ENCODE data around the gene NOTCH1. TPM values are rescaled to one million over a fixed set of nuclear protein-coding genes. Genes with fewer than 3 reads are reported as not detected.
A peak's percentile ranks its signal among the peaks of the same experiment; 100 is the strongest.

Gene NOTCH1
- total and polyA plus RNA-seq, 5 donors = 10.8 to 31.9 (median 27.8) TPM

GRCh38 chr9:136519263-136520052 is 26.4 kb downstream of the NOTCH1 start:
- 90% methylated on average over 32 of the region's 32 CpGs for WGBS
- H3K27me3 ChIP-seq (ENCODE audit: control insufficient read depth, insufficient read depth) = no peaks in the 10 kb centered on the region
- intact Hi-C loops (cut with DNase I) = no loop called here
- H3K4me3 ChIP-seq (ENCODE audit: low read length) = no peak overlapping the region
- DNase-seq = no peak
- no peak for ATAC-seq
- no peak overlapping the region for H3K27ac ChIP-seq (ENCODE audit: low read length)
- no peaks in the 10 kb centered on the region for H3K9me3 ChIP-seq (ENCODE audit: control insufficient read depth, low read length)
- no peaks in the 10 kb centered on the region for H3K4me1 ChIP-seq (ENCODE audit: control insufficient read depth, insufficient read depth, low read length)

- Histone ChIP-seq H3K27ac (ENCODE audit: low read length) (no peak overlapping the region), H3K4me3 (ENCODE audit: low read length) (no peak overlapping the region), H3K9me3 (ENCODE audit: control insufficient read depth, low read length) (no peaks in the 10 kb centered on the region), H3K27me3 (ENCODE audit: control insufficient read depth, insufficient read depth) (no peaks in the 10 kb centered on the region), H3K4me1 (ENCODE audit: control insufficient read depth, insufficient read depth, low read length) (no peaks in the 10 kb centered on the region)
- 86% methylated on average over 18 of the region's 18 CpGs for WGBS
- ATAC-seq (no peak), DNase-seq (peak in 1 of 3 donors; percentile 60)
- intact Hi-C loops (cut with DNase I) = no loop called here
These were observed 27.2 kb downstream of the NOTCH1 start for GRCh38 chr9:136518623-136519022.

GRCh38 chr9:136517950-136518349 is 27.9 kb downstream of the NOTCH1 start:
- Histone ChIP-seq H3K27ac (ENCODE audit: low read length) (no peak overlapping the region), H3K27me3 (ENCODE audit: control insufficient read depth, insufficient read depth) (no peaks in the 10 kb centered on the region), H3K9me3 (ENCODE audit: control insufficient read depth, low read length) (no peaks in the 10 kb centered on the region), H3K4me3 (ENCODE audit: low read length) (no peak overlapping the region), H3K4me1 (ENCODE audit: control insufficient read depth, insufficient read depth, low read length) (no peaks in the 10 kb centered on the region)
- DNase-seq (peak in 1 of 3 donors; percentile 61), ATAC-seq (no peak)
- intact Hi-C loops (cut with DNase I) = no loop called here
- WGBS = 86% methylated on average over 17 of the region's 17 CpGs

GRCh38 chr9:136517012-136517743 is 28.7 kb downstream of the NOTCH1 start:
- 87% methylated on average over 37 of the region's 37 CpGs for WGBS
- H3K27ac ChIP-seq (ENCODE audit: low read length) = no peak overlapping the region
- no peaks in the 10 kb centered on the region for H3K27me3 ChIP-seq (ENCODE audit: control insufficient read depth, insufficient read depth)
- intact Hi-C loops (cut with DNase I) = no loop called here
- no peak overlapping the region for H3K4me3 ChIP-seq (ENCODE audit: low read length)
- DNase-seq (no peak), ATAC-seq (no peak)
- no peaks in the 10 kb centered on the region for H3K4me1 ChIP-seq (ENCODE audit: control insufficient read depth, insufficient read depth, low read length)
- no peaks in the 10 kb centered on the region for H3K9me3 ChIP-seq (ENCODE audit: control insufficient read depth, low read length)

DNA sequence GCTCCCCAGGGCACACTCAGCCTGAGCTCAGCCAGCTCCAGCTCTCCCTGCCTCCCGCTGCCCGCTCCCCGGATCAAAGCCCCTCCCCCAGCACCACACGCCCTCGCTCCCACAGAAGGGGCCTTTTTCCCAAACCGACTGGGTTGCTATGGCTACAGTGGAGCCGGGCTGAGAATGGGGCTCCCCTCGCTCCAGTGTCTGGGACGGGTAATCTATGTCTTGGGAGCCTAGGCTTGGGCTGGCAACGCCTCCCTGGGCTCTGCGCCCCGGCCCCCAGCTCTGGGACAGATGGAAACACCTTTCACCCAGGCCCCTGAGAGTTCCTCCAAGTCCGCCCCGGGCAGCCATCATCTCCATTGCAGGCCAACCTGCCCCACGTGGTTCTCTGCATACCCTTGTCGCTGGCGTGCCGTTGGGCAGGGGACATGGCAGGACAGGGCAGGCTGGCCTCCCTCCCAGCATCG is 29.6 kb downstream of the NOTCH1 start:
- no peak overlapping the region for H3K4me3 ChIP-seq (ENCODE audit: low read length)
- intact Hi-C loops (cut with DNase I) = no loop called here
- 67% methylated on average over 19 of the region's 19 CpGs for WGBS
- no peaks in the 10 kb centered on the region for H3K27me3 ChIP-seq (ENCODE audit: control insufficient read depth, insufficient read depth)
- no peaks in the 10 kb centered on the region for H3K9me3 ChIP-seq (ENCODE audit: control insufficient read depth, low read length)
- no peaks in the 10 kb centered on the region for H3K4me1 ChIP-seq (ENCODE audit: control insufficient read depth, insufficient read depth, low read length)
- H3K27ac ChIP-seq (ENCODE audit: low read length) = no peak overlapping the region
- no peak for ATAC-seq
- DNase-seq = no peak

GRCh38 chr9:136515276-136515675 is 30.6 kb downstream of the NOTCH1 start:
- H3K4me1 ChIP-seq (ENCODE audit: control insufficient read depth, insufficient read depth, low read length) = no peaks in the 10 kb centered on the region
- no peak for ATAC-seq
- intact Hi-C loops (cut with DNase I) = no loop called here
- DNase-seq = no peak
- 95% methylated on average over 28 of the region's 28 CpGs for WGBS
- no peak overlapping the region for H3K4me3 ChIP-seq (ENCODE audit: low read length)
- H3K27me3 ChIP-seq (ENCODE audit: control insufficient read depth, insufficient read depth) = no peaks in the 10 kb centered on the region
- no peaks in the 10 kb centered on the region for H3K9me3 ChIP-seq (ENCODE audit: control insufficient read depth, low read length)
- no peak overlapping the region for H3K27ac ChIP-seq (ENCODE audit: low read length)

GRCh38 chr9:136514022-136514714 is 31.7 kb downstream of the NOTCH1 start:
- H3K27ac ChIP-seq (ENCODE audit: low read length) = no peak overlapping the region
- 86% methylated on average over 29 of the region's 29 CpGs for WGBS

DNA sequence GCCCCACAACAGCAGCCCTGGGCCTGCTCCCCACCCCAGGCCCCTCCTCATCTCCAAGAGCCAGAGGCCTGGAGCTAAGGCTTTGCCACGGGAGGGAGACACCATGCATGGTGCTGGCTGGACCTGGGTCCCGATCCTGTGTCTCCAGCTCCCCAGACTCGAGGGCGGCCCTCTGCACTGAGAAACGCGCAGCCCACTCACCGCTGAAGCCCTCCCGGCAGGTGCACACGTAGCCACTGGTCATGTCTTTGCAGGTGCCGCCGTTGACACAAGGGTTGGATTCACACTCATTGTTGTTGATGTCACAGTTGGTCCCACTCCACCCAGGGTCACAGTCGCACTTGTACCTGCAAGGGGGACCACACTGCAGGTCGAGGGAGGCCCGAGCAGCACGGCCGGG is 32.7 kb downstream of the NOTCH1 start:
- Histone ChIP-seq H3K27me3 (ENCODE audit: control insufficient read depth, insufficient read depth) (no peaks in the 10 kb centered on the region), H3K9me3 (ENCODE audit: control insufficient read depth, low read length) (no peaks in the 10 kb centered on the region), H3K4me3 (ENCODE audit: low read length) (no peak overlapping the region), H3K27ac (ENCODE audit: low read length) (no peak overlapping the region), H3K4me1 (ENCODE audit: control insufficient read depth, insufficient read depth, low read length) (no peaks in the 10 kb centered on the region)
- DNase-seq (no peak), ATAC-seq (no peak)
- WGBS = 95% methylated on average over 16 of the region's 16 CpGs
- intact Hi-C loops (cut with DNase I) = no loop called here

More at GRCh38 chr9:136514022-136514714, 31.7 kb downstream of the NOTCH1 start:
- no peaks in the 10 kb centered on the region for H3K4me1 ChIP-seq (ENCODE audit: control insufficient read depth, insufficient read depth, low read length)
- intact Hi-C loops (cut with DNase I) = no loop called here
- H3K27me3 ChIP-seq (ENCODE audit: control insufficient read depth, insufficient read depth) = no peaks in the 10 kb centered on the region
- no peaks in the 10 kb centered on the region for H3K9me3 ChIP-seq (ENCODE audit: control insufficient read depth, low read length)
- no peak overlapping the region for H3K4me3 ChIP-seq (ENCODE audit: low read length)
- ATAC-seq (no peak), DNase-seq (no peak)

DNA sequence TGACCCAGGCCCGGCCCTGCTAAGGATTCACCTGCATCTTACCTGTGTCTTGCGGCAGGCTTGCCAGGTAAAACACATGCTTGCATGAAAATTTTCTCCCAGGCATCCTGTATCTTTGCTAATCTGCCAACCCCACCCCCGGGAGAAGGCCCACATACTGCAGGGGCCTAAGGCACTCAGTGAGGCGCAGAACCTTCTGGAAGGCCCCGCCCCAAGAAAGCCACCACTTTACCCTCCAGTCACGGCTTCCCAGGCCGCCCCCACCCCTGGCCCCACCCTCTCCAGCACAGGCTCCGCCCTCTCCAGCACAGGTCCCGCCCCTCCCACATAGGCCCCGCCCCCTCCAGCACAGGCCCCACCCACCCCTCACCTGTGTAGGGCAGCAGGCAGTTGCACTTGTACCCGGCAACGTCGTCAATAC is 33.2 kb downstream of the NOTCH1 start:
- H3K4me3 ChIP-seq (ENCODE audit: low read length) = no peak overlapping the region
- 57% methylated on average over 13 of the region's 13 CpGs for WGBS
- ATAC-seq (peak; percentile 6 to 39), DNase-seq (peak in 2 of 3 donors; percentile 73 to 82)
- no peaks in the 10 kb centered on the region for H3K9me3 ChIP-seq (ENCODE audit: control insufficient read depth, low read length)
- peak overlapping the region; percentile 81 for H3K27ac ChIP-seq (ENCODE audit: low read length)
- intact Hi-C loops (cut with DNase I) = no loop called here
- H3K4me1 ChIP-seq (ENCODE audit: control insufficient read depth, insufficient read depth, low read length) = no peaks in the 10 kb centered on the region
- H3K27me3 ChIP-seq (ENCODE audit: control insufficient read depth, insufficient read depth) = no peaks in the 10 kb centered on the region

DNA sequence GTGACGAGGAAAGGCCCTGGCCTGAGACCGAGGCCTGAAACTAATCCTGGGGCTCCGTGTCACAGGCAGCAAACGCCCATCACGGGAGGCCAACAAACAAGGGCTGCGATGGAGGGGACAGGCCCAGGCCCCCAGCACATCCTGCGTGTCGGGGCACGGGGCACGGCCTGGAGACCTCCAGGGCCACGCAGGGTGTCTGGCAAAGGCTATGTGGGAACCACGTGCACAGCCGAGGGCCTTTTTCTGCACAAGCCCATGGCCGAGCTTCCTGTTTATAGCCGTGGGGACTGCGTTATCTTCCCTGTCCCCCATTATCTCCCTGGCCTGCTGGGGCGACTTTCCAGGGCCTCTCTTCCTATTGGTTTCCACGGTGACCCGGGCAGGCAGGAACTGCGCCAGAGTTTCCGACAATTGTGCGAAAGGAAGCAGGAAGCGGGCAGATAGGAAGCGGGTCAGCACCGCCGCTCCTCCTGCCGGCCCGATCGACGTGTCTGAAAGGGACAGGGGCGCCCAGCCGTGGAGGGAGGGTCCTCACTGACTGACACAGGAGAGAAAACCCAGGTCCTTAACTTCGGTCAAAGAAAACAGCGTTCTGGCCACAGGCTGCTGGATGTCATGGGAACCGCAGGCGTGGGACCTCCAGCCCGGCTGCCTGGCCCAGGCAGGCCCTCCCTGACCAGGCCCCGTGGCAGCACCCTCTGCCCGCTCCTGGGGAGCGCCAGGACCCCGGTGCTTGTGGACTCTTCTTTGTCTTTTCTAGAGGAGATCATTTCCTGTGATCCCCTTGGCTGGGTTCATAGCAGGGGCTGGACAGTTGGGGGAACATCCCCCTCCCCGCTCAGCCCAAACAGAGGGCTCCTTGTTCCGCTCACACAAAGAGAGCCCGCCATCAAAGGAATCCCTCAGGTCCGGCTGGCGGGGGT is 33.9 kb downstream of the NOTCH1 start:
- intact Hi-C loops (cut with DNase I) = no loop called here
- ATAC-seq = peak; percentile 79 to 85
- no peaks in the 10 kb centered on the region for H3K27me3 ChIP-seq (ENCODE audit: control insufficient read depth, insufficient read depth)
- H3K4me1 ChIP-seq (ENCODE audit: control insufficient read depth, insufficient read depth, low read length) = no peaks in the 10 kb centered on the region
- H3K4me3 ChIP-seq (ENCODE audit: low read length) = no peak overlapping the region
- peak overlapping the region; percentile 81 for H3K27ac ChIP-seq (ENCODE audit: low read length)
- 46% methylated on average over 46 of the region's 46 CpGs for WGBS
- DNase-seq = peak; percentile 93 to 97 (median 96)
- no peaks in the 10 kb centered on the region for H3K9me3 ChIP-seq (ENCODE audit: control insufficient read depth, low read length)

All from right cardiac atrium (tissue), 5 donors.